Lung (tissue), 12 donors: ENCODE measurements around the gene TNK2. TPM values are rescaled to one million over a fixed set of nuclear protein-coding genes. Genes with fewer than 3 reads are reported as not detected.
"Not testable (repeated sequence)": the region's sequence is repeated elsewhere in the genome, so short reads cannot be mapped to it uniquely, and the experiment has no call there.

Experiments
- ATAC-seq: fragments of 200-7000 bp; cut with Tn5 transposase; one replicate; pipeline ENCODE4 v1.9.1; 2020; ENCODE audit warnings: moderate number of reproducible peaks; ENCODE audit not compliant: insufficient read depth, low FRiP score
- DNase-seq, 3 donors: peaks; one replicate each; pipeline ENCODE4 v3.0.0-alpha.2; 2013 to 2017
- H3K27ac ChIP-seq, 2 donors: one replicate each; pipeline ENCODE4 v1.5.1; 2013; ENCODE audit warnings: mild to moderate bottlenecking in 2 of 2, moderate library complexity in 2 of 2, control low read depth in 1 of 2, inconsistent platforms in 1 of 2, low read depth in 1 of 2, low read length in 1 of 2
- H3K27me3 ChIP-seq, 3 donors: one replicate each; pipeline ENCODE4 v1.5.1; 2013; ENCODE audit warnings: low read length in 2 of 3; ENCODE audit not compliant: control insufficient read depth in 3 of 3, insufficient read depth in 3 of 3
- H3K36me3 ChIP-seq, 4 donors: one replicate each; pipeline ENCODE4 v1.5.1; 2013; ENCODE audit warnings: low read length in 4 of 4, mild to moderate bottlenecking in 1 of 4, moderate library complexity in 1 of 4; ENCODE audit not compliant: control insufficient read depth in 4 of 4, insufficient read depth in 4 of 4
- H3K4me1 ChIP-seq, 5 donors: one replicate each; pipeline ENCODE4 v1.5.1; 2013; ENCODE audit warnings: low read length in 5 of 5, mild to moderate bottlenecking in 2 of 5, moderate library complexity in 1 of 5; ENCODE audit not compliant: control insufficient read depth in 5 of 5, insufficient read depth in 5 of 5
- H3K4me3 ChIP-seq: one replicate; pipeline ENCODE4 v1.5.1; 2013; ENCODE audit warnings: mild to moderate bottlenecking, control low read depth, moderate library complexity
- H3K9ac ChIP-seq, 2 donors: one replicate each; pipeline ENCODE4 v1.5.1; 2013; ENCODE audit warnings: low read length in 2 of 2, control low read depth in 1 of 2; ENCODE audit not compliant: insufficient read depth in 1 of 2
- H3K9me3 ChIP-seq, 4 donors: one replicate each; pipeline ENCODE4 v1.5.1; 2013; ENCODE audit warnings: low read length in 3 of 4, mild to moderate bottlenecking in 1 of 4, moderate library complexity in 1 of 4; ENCODE audit not compliant: control insufficient read depth in 4 of 4, insufficient read depth in 3 of 4
- CTCF ChIP-seq: IDR thresholded peaks from 2 replicates; pipeline ENCODE4 v1.5.1; 2012; ENCODE audit warnings: mild to moderate bottlenecking; ENCODE audit errors: control extremely low read depth, extremely low read depth
- WGBS, 2 donors: extraction: QIAGEN DNeasy Blood & Tissue Kit; methylation state at CpG; one replicate each; pipeline ENCODE4 v1.1.7; 2013; 5-methylcytosine and 5-hydroxymethylcytosine counted together
- polyA plus RNA-seq, 2 donors: library from polyadenylated mRNA; stranded (reverse); fragments of 200-250 nt; gene quantifications; one replicate each; pipeline ENCODE4 v1.2.1, GENCODE V29; 2013
- total RNA-seq, 2 donors: library from RNA; depleted of rRNA in 1 of 2; stranded (reverse); fragments of >200 nt in 1 of 2; gene quantifications; one replicate each; pipeline ENCODE4 v1.2.1, GENCODE V29; 2014 to 2021
- donor health status: control.
- donor health status: control.
- donor health status: Bipolar disorder and iron deficiency.
- donor health status: healthy.
- donor health status: DM: yes; HTN: yes; CAD: no.

Gene TNK2
- total and polyA plus RNA-seq, 4 donors, result 15.0 to 63.5 (median 35.6) TPM

GRCh38 chr3:195828762-195829161 is 79.6 kb downstream of the TNK2 start:
- 68 to 81% methylated on average over 9 of the region's 9 CpGs for WGBS, 2 donors
- no peak for TF ChIP-seq CTCF
- H3K4me3 ChIP-seq, result no peak overlapping the region
- H3K27ac ChIP-seq, result no peak overlapping the region
- no peak overlapping the region for H3K9ac ChIP-seq
- H3K9me3 ChIP-seq, result no peaks in the 10 kb centered on the region
- H3K36me3 ChIP-seq, result no peaks in the 10 kb centered on the region
- ATAC-seq (no peak), DNase-seq (peak in 1 of 3 donors; percentile 31)
- H3K4me1 ChIP-seq, result peaks cover 0 to 6% (median 0%) of the 10 kb centered on the region in 5 donors
- peaks cover 0 to 13% (median 0%) of the 10 kb centered on the region in 3 donors for H3K27me3 ChIP-seq

- WGBS, 2 donors, result 93% methylated on average over 47 of the region's 47 CpGs
- no peak overlapping the region for H3K4me3 ChIP-seq
- no peak for ATAC-seq
- H3K9me3 ChIP-seq, result no peaks in the 10 kb centered on the region
- H3K9ac ChIP-seq, result no peak overlapping the region
- H3K27me3 ChIP-seq, result peaks cover 0 to 13% (median 0%) of the 10 kb centered on the region in 3 donors
- H3K36me3 ChIP-seq, result no peaks in the 10 kb centered on the region
- peaks cover 0 to 10% (median 0%) of the 10 kb centered on the region in 5 donors for H3K4me1 ChIP-seq
- TF ChIP-seq CTCF, result no peak
- H3K27ac ChIP-seq, result no peak overlapping the region
- DNase-seq, result no peak
Measured at GRCh38 chr3:195825857-195826804, 82.2 kb downstream of the TNK2 start.

DNA sequence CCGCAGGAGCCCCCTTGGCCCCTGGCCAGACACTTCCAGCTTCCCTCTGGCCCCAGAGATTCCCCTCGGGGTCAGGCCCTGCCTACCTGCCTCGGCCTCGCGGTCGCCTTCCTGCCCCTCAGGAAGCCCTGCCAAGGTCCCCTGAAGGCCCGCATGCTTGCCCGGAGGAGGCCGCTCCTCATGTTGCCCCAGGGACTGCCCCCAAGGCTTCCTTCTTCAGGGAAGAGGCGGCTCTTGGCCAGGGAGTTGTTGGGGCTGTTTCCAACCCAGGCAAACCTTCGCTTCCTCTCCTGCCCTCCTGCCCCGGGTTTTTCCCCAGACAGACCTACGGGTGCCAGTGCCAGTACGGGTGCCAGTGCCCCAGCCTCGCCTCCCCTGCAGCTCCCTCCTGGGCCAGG is 83.2 kb downstream of the TNK2 start:
- TF ChIP-seq CTCF, result no peak
- DNase-seq (no peak), ATAC-seq (no peak)
- H3K4me1 ChIP-seq, result peaks cover 0 to 10% (median 0%) of the 10 kb centered on the region in 5 donors
- H3K9me3 ChIP-seq, result no peaks in the 10 kb centered on the region
- no peak overlapping the region for H3K4me3 ChIP-seq
- no peak overlapping the region for H3K9ac ChIP-seq
- no peaks in the 10 kb centered on the region for H3K36me3 ChIP-seq
- WGBS, 2 donors, result 48 to 76% methylated on average over 15 of the region's 15 CpGs
- H3K27me3 ChIP-seq, result peaks cover 0 to 13% (median 0%) of the 10 kb centered on the region in 3 donors
- H3K27ac ChIP-seq, result peak overlapping the region in 1 of 2 donors; percentile 5

- not testable (repeated sequence) for H3K27ac ChIP-seq, H3K36me3 ChIP-seq, DNase-seq, ATAC-seq, H3K9me3 ChIP-seq, H3K9ac ChIP-seq, H3K4me3 ChIP-seq
- H3K4me1 ChIP-seq, result peaks cover 0 to 10% (median 0%) of the 10 kb centered on the region in 5 donors
- 54 to 71% methylated on average over 13 of the region's 13 CpGs for WGBS, 2 donors
- peaks cover 0 to 13% (median 0%) of the 10 kb centered on the region in 3 donors for H3K27me3 ChIP-seq
Measured at GRCh38 chr3:195824425-195825190, 83.7 kb downstream of the TNK2 start.
